HepG2 (cell line): ENCODE data around the gene ELANE. TPM values are rescaled to one million over a fixed set of nuclear protein-coding genes. Genes with fewer than 3 reads are reported as not detected.
A peak's percentile ranks its signal among the peaks of the same experiment; 100 is the strongest.

Experiments
- ATAC-seq: fragments of 200-7000 bp; cut with Tn5 transposase; 3 replicates; pipeline ENCODE4 v1.9.1; 2020; ENCODE audit warnings: mild to moderate bottlenecking, moderate library complexity
- BruUV-seq: library from RNA; stranded (reverse); fragments of 400-500 nt; replicated peaks from 2 replicates; lab custom pipeline; 2021; lab: Mats Ljungman, UMichigan
- CTCF ChIA-PET: fragments of 300-600 bp; formaldehyde crosslinking; extraction: SDS; loops from one replicate; lab custom pipeline; 2021; ENCODE audit warnings: low total read pairs, inconsistent platforms, low intra/inter-chr PET ratio; lab: Yijun Ruan, JAX
- POLR2A ChIA-PET: fragments of 350-600 bp; sonication (Branson Sonifier 250); formaldehyde crosslinking; loops from one replicate; lab custom pipeline; 2020; ENCODE audit warnings: antibody characterized with exemption, inconsistent platforms; lab: Yijun Ruan, JAX
- DNase-seq: peaks from one replicate; pipeline ENCODE4 v3.0.0-alpha.2; 2015; ENCODE audit warnings: low spot score
- FAIRE-seq: peaks from 3 replicates; lab custom pipeline; 2011; peaks lifted over from hg19 to GRCh38; lab: Jason Lieb, UNC
- H2AFZ ChIP-seq: one replicate; pipeline ENCODE4 v1.6.1; 2011; ENCODE audit warnings: low read length, inconsistent platforms
- H3K27ac ChIP-seq: fragments of 300-600 bp; 3 replicates; pipeline ENCODE4 v1.8.0; 2011; ENCODE audit warnings: mixed run types, mild to moderate bottlenecking, mixed read lengths, low read length, inconsistent platforms; ENCODE audit not compliant: insufficient read depth; ENCODE audit errors: extremely low read length
- H3K27me3 ChIP-seq, 2 experiments: fragments of 200-600 bp in 1 of 2; 2 replicates in 1 of 2; 3 replicates in 1 of 2; pipeline versions ENCODE4 v1.6.0 to v1.8.0; 2011; ENCODE audit warnings: low read length in 2 of 2, mild to moderate bottlenecking in 2 of 2, moderate library complexity in 2 of 2, inconsistent platforms in 1 of 2; ENCODE audit not compliant: insufficient read depth in 2 of 2, control insufficient read depth in 1 of 2
- H3K36me3 ChIP-seq, 2 experiments: fragments of 200-600 bp in 1 of 2; replicated peaks in 1 of 2; 2 replicates in 1 of 2; 3 replicates in 1 of 2; pipeline versions ENCODE4 v1.5.1 to v1.8.0; 2011; ENCODE audit warnings: low read length in 2 of 2, inconsistent platforms in 1 of 2; ENCODE audit not compliant: insufficient read depth in 2 of 2, control insufficient read depth in 1 of 2
- H3K4me1 ChIP-seq: 2 replicates; pipeline ENCODE4 v1.5.1; 2012; ENCODE audit warnings: low read length, inconsistent platforms; ENCODE audit not compliant: insufficient read depth
- H3K4me2 ChIP-seq: 2 replicates; pipeline ENCODE4 v1.6.0; 2011; ENCODE audit warnings: low read depth, low read length, inconsistent platforms
- H3K4me3 ChIP-seq, 3 experiments: fragments of 200-600 bp in 1 of 3; sonication (generic), shearing (Covaris generic) in 1 of 3; replicated peaks in 1 of 3; 2 replicates each; pipeline ENCODE4 v1.5.1; 2011 to 2016; ENCODE audit warnings: low read length in 3 of 3, inconsistent platforms in 2 of 3, low read depth in 2 of 3, mild to moderate bottlenecking in 2 of 3, control low read depth in 1 of 3, mixed read lengths in 1 of 3; ENCODE audit not compliant: insufficient read depth in 1 of 3
- H3K79me2 ChIP-seq: one replicate; pipeline ENCODE4 v1.6.1; 2011; ENCODE audit warnings: low read length, inconsistent platforms; ENCODE audit not compliant: insufficient read depth
- H3K9ac ChIP-seq: 2 replicates; pipeline ENCODE4 v1.6.0; 2011; ENCODE audit warnings: mild to moderate bottlenecking, low read depth, low read length, inconsistent platforms; ENCODE audit not compliant: insufficient read depth
- H3K9me3 ChIP-seq: 2 replicates; pipeline ENCODE4 v1.5.1; 2012; ENCODE audit warnings: mild to moderate bottlenecking, low read length
- H4K20me1 ChIP-seq: 2 replicates; pipeline ENCODE4 v1.6.0; 2011; ENCODE audit warnings: inconsistent platforms, mild to moderate bottlenecking, low read length, moderate library complexity; ENCODE audit not compliant: insufficient read depth
- AGO2 ChIP-seq: fragments of 200-400 bp; formaldehyde crosslinking; optimal IDR thresholded peaks from 2 replicates; pipeline ENCODE3; 2017; ENCODE audit warnings: mild to moderate bottlenecking, low read depth, low read length, moderate library complexity
- ATF7-NPFF ChIP-seq: sonication (generic); formaldehyde crosslinking; IDR thresholded peaks from 2 replicates; pipeline ENCODE4 v1.8.1; 2023; ENCODE audit warnings: mild to moderate bottlenecking, low read depth, missing genetic modification reagents, moderate library complexity
- ETV5 ChIP-seq: IDR thresholded peaks from 2 replicates; pipeline ENCODE4 v1.6.1; 2018; ENCODE audit warnings: missing biosample characterization, missing genetic modification reagents, inconsistent platforms, borderline replicate concordance
- JARID2 ChIP-seq: sonication (generic); formaldehyde crosslinking; IDR thresholded peaks from 2 replicates; pipeline ENCODE4 v1.8.1; 2023; ENCODE audit warnings: missing genetic modification reagents, inconsistent platforms; ENCODE audit not compliant: insufficient replicate concordance
- MEF2D ChIP-seq: sonication (generic); formaldehyde crosslinking; IDR thresholded peaks from 2 replicates; pipeline ENCODE4 v1.5.1; 2020; ENCODE audit warnings: mild to moderate bottlenecking, missing genetic modification reagents
- MYPOP ChIP-seq: sonication (generic); formaldehyde crosslinking; IDR thresholded peaks from 2 replicates; pipeline ENCODE4 v1.8.1; 2023; ENCODE audit warnings: mild to moderate bottlenecking, moderate library complexity, missing genetic modification reagents
- RBFOX2 ChIP-seq: fragments of 200-400 bp; formaldehyde crosslinking; IDR thresholded peaks from 2 replicates; pipeline ENCODE4 v1.6.1; 2017; ENCODE audit warnings: low read depth, mild to moderate bottlenecking, low read length
- SNAPC2 ChIP-seq: sonication (generic); formaldehyde crosslinking; IDR thresholded peaks from 2 replicates; pipeline ENCODE4 v1.8.1; 2022; ENCODE audit warnings: mild to moderate bottlenecking, missing genetic modification reagents
- ZNF430 ChIP-seq: sonication (generic); formaldehyde crosslinking; IDR thresholded peaks from 2 replicates; pipeline ENCODE4 v1.9.0; 2021; ENCODE audit warnings: mild to moderate bottlenecking, missing genetic modification reagents
- ZNF484 ChIP-seq: sonication (generic); formaldehyde crosslinking; IDR thresholded peaks from 2 replicates; pipeline ENCODE4 v1.5.1; 2020; ENCODE audit warnings: mild to moderate bottlenecking, low read depth, missing genetic modification reagents, borderline replicate concordance
- ZNF792 ChIP-seq: IDR thresholded peaks from 2 replicates; pipeline ENCODE4 v1.6.1; 2016
- WGBS: methylation state at CpG from one replicate; pipeline ENCODE4 v1.1.6; 2017; ENCODE audit warnings: low lambda C conversion rate; 5-methylcytosine and 5-hydroxymethylcytosine counted together
- in situ Hi-C: cut with HindIII; loops from 2 replicates; pipeline ENCODE4 v1.10.0; 2017; ENCODE audit warnings: low pct_unique_long_range_greater_than_20kb; ENCODE audit not compliant: extremely low pct_ligation_motif_present
- intact Hi-C: fragments of 100-400 bp; cut with micrococcal nuclease; formaldehyde crosslinking; loops from one replicate; pipeline ENCODE4 v1.10.0; 2022; ENCODE audit not compliant: unreplicated experiment
- polyA plus RNA-seq, 8 experiments: library from polyadenylated mRNA; depleted of rRNA in 3 of 8; stranded (reverse) in 7 of 8; unstranded in 1 of 8; fragments of >200 nt; fragmentation: Illumina TruSeq in 4 of 8; extraction: Trizol in 4 of 8; gene quantifications; 2 replicates each; pipeline versions ENCODE4 v1.2.1 to v1.2.3, GENCODE V29; 2011 to 2016; ENCODE audit warnings: low read depth in 4 of 8, missing spikeins in 1 of 8, mixed read lengths in 1 of 8; ENCODE audit not compliant: insufficient read depth in 1 of 8
- total RNA-seq, 5 experiments: library from RNA; depleted of rRNA; stranded (reverse); fragments of >200 nt; fragmentation: Illumina TruSeq; extraction: Trizol; gene quantifications; 2 replicates each; pipeline ENCODE4 v1.2.3, GENCODE V29; 2016; ENCODE audit warnings: low read depth in 1 of 5
- TF ChIP-seq, protein P1 (sequence below): sonication (generic); formaldehyde crosslinking; IDR thresholded peaks from 2 replicates; pipeline ENCODE4 v1.8.0; 2022; ENCODE audit warnings: mild to moderate bottlenecking, missing genetic modification reagents
- TF ChIP-seq, protein P2 (sequence below): sonication (generic); formaldehyde crosslinking; IDR thresholded peaks from 2 replicates; pipeline ENCODE4 v1.5.0; 2020; ENCODE audit warnings: missing genetic modification reagents, mild to moderate bottlenecking, borderline replicate concordance
- TF ChIP-seq, protein P3 (sequence below): IDR thresholded peaks from 2 replicates; pipeline ENCODE4 v1.6.1; 2016; ENCODE audit warnings: mild to moderate bottlenecking, missing biosample characterization, missing genetic modification reagents

The ELANE gene
- total and polyA plus RNA-seq, 2 of the 13 experiments (the other 11 are each of a cell fraction or from before 2014, with no cell fraction given): not detected

GRCh38 chr19:896999-897398 lies 44.9 kb downstream of the ELANE start:
- no peaks in the 10 kb centered on the region for H3K4me1 ChIP-seq
- H3K4me2 ChIP-seq: no peak overlapping the region
- TF ChIP-seq SNAPC2 (CRISPR knock-in tag): no peak
- TF ChIP-seq, all 625 proteins: peak for 0
- Histone ChIP-seq H3K9me3 (no peaks in the 10 kb centered on the region), H3K79me2 (peaks cover 6% of the 10 kb centered on the region), H3K27me3 (no peaks in the 10 kb centered on the region), H4K20me1 (no peaks in the 10 kb centered on the region), H3K4me3 (no peak overlapping the region), H3K36me3 (peaks cover 5 to 15% of the 10 kb centered on the region in 2 experiments; a peak in 4 of 5 replicates), H3K27ac (no peak overlapping the region), H3K9ac (no peak overlapping the region), H2AFZ (no peak overlapping the region)
- ATAC-seq (no peak), FAIRE-seq (no peak), DNase-seq (no peak)
- ChIA-PET CTCF (no interaction called here), POLR2A (no interaction called here)
- in situ Hi-C loops (no loop called here), intact Hi-C loops (no loop called here)
- WGBS: 94% methylated on average over 11 of the region's 11 CpGs
- BruUV-seq: TSS peak; percentile 64

- 92% methylated on average over 12 of the region's 26 CpGs for WGBS
- DNase-seq (no peak), FAIRE-seq (no peak), ATAC-seq (peak; percentile 60)
- POLR2A ChIA-PET: interaction anchor here (0.6 to 0.8 kb wide), 3 partner anchors 12 to 27 kb away, joined by 3 to 4 read pairs (median 3); no protein-coding TSS in a partner anchor
- Histone ChIP-seq H3K27ac (no peak overlapping the region), H3K9ac (no peak overlapping the region), H3K4me2 (no peak overlapping the region), H3K4me3 (no peak overlapping the region), H3K27me3 (no peaks in the 10 kb centered on the region), H2AFZ (no peak overlapping the region), H3K9me3 (no peaks in the 10 kb centered on the region), H3K79me2 (peaks cover under 1% of the 10 kb centered on the region), H4K20me1 (no peaks in the 10 kb centered on the region), H3K4me1 (no peaks in the 10 kb centered on the region), H3K36me3 (peaks cover 5 to 15% of the 10 kb centered on the region in 2 experiments; a peak in 4 of 5 replicates)
- BruUV-seq: no TSS peak
- intact Hi-C loops (no loop called here), in situ Hi-C loops (no loop called here)
- CTCF ChIA-PET: no interaction called here
- no peak for TF ChIP-seq ZNF430 (CRISPR knock-in tag)
- TF ChIP-seq MEF2D: no peak
- TF ChIP-seq JARID2 (CRISPR knock-in tag): no peak
- peak; percentile 65 for TF ChIP-seq RBFOX2
- TF ChIP-seq, protein P1, sequence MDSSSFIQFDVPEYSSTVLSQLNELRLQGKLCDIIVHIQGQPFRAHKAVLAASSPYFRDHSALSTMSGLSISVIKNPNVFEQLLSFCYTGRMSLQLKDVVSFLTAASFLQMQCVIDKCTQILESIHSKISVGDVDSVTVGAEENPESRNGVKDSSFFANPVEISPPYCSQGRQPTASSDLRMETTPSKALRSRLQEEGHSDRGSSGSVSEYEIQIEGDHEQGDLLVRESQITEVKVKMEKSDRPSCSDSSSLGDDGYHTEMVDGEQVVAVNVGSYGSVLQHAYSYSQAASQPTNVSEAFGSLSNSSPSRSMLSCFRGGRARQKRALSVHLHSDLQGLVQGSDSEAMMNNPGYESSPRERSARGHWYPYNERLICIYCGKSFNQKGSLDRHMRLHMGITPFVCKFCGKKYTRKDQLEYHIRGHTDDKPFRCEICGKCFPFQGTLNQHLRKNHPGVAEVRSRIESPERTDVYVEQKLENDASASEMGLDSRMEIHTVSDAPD (CRISPR knock-in tag): no peak
- TF ChIP-seq, protein P2, sequence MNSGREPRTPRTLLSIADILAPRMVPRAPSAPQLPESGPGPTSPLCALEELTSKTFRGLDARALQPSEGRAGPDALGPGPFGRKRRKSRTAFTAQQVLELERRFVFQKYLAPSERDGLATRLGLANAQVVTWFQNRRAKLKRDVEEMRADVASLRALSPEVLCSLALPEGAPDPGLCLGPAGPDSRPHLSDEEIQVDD (CRISPR knock-in tag): no peak
- peak; percentile 44 for TF ChIP-seq AGO2
- TF ChIP-seq, protein P3, sequence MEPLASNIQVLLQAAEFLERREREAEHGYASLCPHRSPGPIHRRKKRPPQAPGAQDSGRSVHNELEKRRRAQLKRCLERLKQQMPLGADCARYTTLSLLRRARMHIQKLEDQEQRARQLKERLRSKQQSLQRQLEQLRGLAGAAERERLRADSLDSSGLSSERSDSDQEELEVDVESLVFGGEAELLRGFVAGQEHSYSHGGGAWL (CRISPR knock-in tag): no peak
- TF ChIP-seq ETV5 (CRISPR knock-in tag): no peak
- no peak for TF ChIP-seq ZNF792 (CRISPR knock-in tag)
- TF ChIP-seq ZNF484 (CRISPR knock-in tag): no peak
- TF ChIP-seq MYPOP (CRISPR knock-in tag): no peak
- no peak for TF ChIP-seq ATF7-NPFF (CRISPR knock-in tag)
Observed at GRCh38 chr19:897442-898039, 45.4 kb downstream of the ELANE start.
